Measurements from ENCODE around the gene VPS13D. TPM values are rescaled to one million over a fixed set of nuclear protein-coding genes. Genes with fewer than 3 reads are reported as not detected.

The VPS13D gene
- total RNA-seq, 1 donor = 52.4 TPM

GRCh38 chr1:12244585-12244984 is 14.8 kb downstream of the VPS13D start:
- Histone ChIP-seq H3K4me1 (ENCODE audit: insufficient read depth, low read length) (no peaks in the 10 kb centered on the region), H3K4me3 (ENCODE audit: low read length) (no peak overlapping the region), H3K9me3 (ENCODE audit: low read depth, low read length) (no peaks in the 10 kb centered on the region), H3K27me3 (ENCODE audit: insufficient read depth, low read length) (no peaks in the 10 kb centered on the region)

GRCh38 chr1:12245116-12245515 is 15.3 kb downstream of the VPS13D start:
- H3K4me3 ChIP-seq (ENCODE audit: low read length) = no peak overlapping the region
- no peaks in the 10 kb centered on the region for H3K4me1 ChIP-seq (ENCODE audit: insufficient read depth, low read length)
- no peaks in the 10 kb centered on the region for H3K9me3 ChIP-seq (ENCODE audit: low read depth, low read length)
- no peaks in the 10 kb centered on the region for H3K27me3 ChIP-seq (ENCODE audit: insufficient read depth, low read length)

GRCh38 chr1:12245733-12246132 is 15.9 kb downstream of the VPS13D start:
- Histone ChIP-seq H3K4me1 (ENCODE audit: insufficient read depth, low read length) (no peaks in the 10 kb centered on the region), H3K27me3 (ENCODE audit: insufficient read depth, low read length) (no peaks in the 10 kb centered on the region), H3K9me3 (ENCODE audit: low read depth, low read length) (no peaks in the 10 kb centered on the region), H3K4me3 (ENCODE audit: low read length) (no peak overlapping the region)

GRCh38 chr1:12246584-12246983 is 16.8 kb downstream of the VPS13D start:
- H3K27me3 ChIP-seq (ENCODE audit: insufficient read depth, low read length) = no peaks in the 10 kb centered on the region
- H3K9me3 ChIP-seq (ENCODE audit: low read depth, low read length) = no peaks in the 10 kb centered on the region
- H3K4me3 ChIP-seq (ENCODE audit: low read length) = no peak overlapping the region
- no peaks in the 10 kb centered on the region for H3K4me1 ChIP-seq (ENCODE audit: insufficient read depth, low read length)

- no peak overlapping the region for H3K4me3 ChIP-seq (ENCODE audit: low read length)
- no peaks in the 10 kb centered on the region for H3K27me3 ChIP-seq (ENCODE audit: insufficient read depth, low read length)
- H3K9me3 ChIP-seq (ENCODE audit: low read depth, low read length) = no peaks in the 10 kb centered on the region
- H3K4me1 ChIP-seq (ENCODE audit: insufficient read depth, low read length) = no peaks in the 10 kb centered on the region
Observed at GRCh38 chr1:12249181-12249580, 19.4 kb downstream of the VPS13D start.

- H3K27me3 ChIP-seq (ENCODE audit: insufficient read depth, low read length) = no peaks in the 10 kb centered on the region
- H3K9me3 ChIP-seq (ENCODE audit: low read depth, low read length) = no peaks in the 10 kb centered on the region
- H3K4me3 ChIP-seq (ENCODE audit: low read length) = no peak overlapping the region
- H3K4me1 ChIP-seq (ENCODE audit: insufficient read depth, low read length) = no peaks in the 10 kb centered on the region
Observed at GRCh38 chr1:12249748-12250147, 19.9 kb downstream of the VPS13D start.

- no peaks in the 10 kb centered on the region for H3K9me3 ChIP-seq (ENCODE audit: low read depth, low read length)
- no peaks in the 10 kb centered on the region for H3K27me3 ChIP-seq (ENCODE audit: insufficient read depth, low read length)
- H3K4me3 ChIP-seq (ENCODE audit: low read length) = no peak overlapping the region
- H3K4me1 ChIP-seq (ENCODE audit: insufficient read depth, low read length) = no peaks in the 10 kb centered on the region
Observed at GRCh38 chr1:12251442-12251841, 21.6 kb downstream of the VPS13D start.

- Histone ChIP-seq H3K27me3 (ENCODE audit: insufficient read depth, low read length) (no peaks in the 10 kb centered on the region), H3K4me3 (ENCODE audit: low read length) (no peak overlapping the region), H3K4me1 (ENCODE audit: insufficient read depth, low read length) (no peaks in the 10 kb centered on the region), H3K9me3 (ENCODE audit: low read depth, low read length) (no peaks in the 10 kb centered on the region)
Observed at GRCh38 chr1:12255913-12256312, 26.1 kb downstream of the VPS13D start.

GRCh38 chr1:12258272-12258671 is 28.4 kb downstream of the VPS13D start:
- H3K4me3 ChIP-seq (ENCODE audit: low read length) = no peak overlapping the region
- H3K4me1 ChIP-seq (ENCODE audit: insufficient read depth, low read length) = no peaks in the 10 kb centered on the region
- H3K27me3 ChIP-seq (ENCODE audit: insufficient read depth, low read length) = no peaks in the 10 kb centered on the region
- H3K9me3 ChIP-seq (ENCODE audit: low read depth, low read length) = no peaks in the 10 kb centered on the region

GRCh38 chr1:12269351-12269750 is 39.5 kb downstream of the VPS13D start:
- Histone ChIP-seq H3K4me1 (ENCODE audit: insufficient read depth, low read length) (no peaks in the 10 kb centered on the region), H3K9me3 (ENCODE audit: low read depth, low read length) (no peaks in the 10 kb centered on the region), H3K27me3 (ENCODE audit: insufficient read depth, low read length) (no peaks in the 10 kb centered on the region), H3K4me3 (ENCODE audit: low read length) (no peak overlapping the region)

GRCh38 chr1:12271033-12271432 is 41.2 kb downstream of the VPS13D start:
- Histone ChIP-seq H3K4me3 (ENCODE audit: low read length) (no peak overlapping the region), H3K9me3 (ENCODE audit: low read depth, low read length) (no peaks in the 10 kb centered on the region), H3K4me1 (ENCODE audit: insufficient read depth, low read length) (no peaks in the 10 kb centered on the region), H3K27me3 (ENCODE audit: insufficient read depth, low read length) (no peaks in the 10 kb centered on the region)

GRCh38 chr1:12272770-12273169 is 42.9 kb downstream of the VPS13D start:
- no peaks in the 10 kb centered on the region for H3K27me3 ChIP-seq (ENCODE audit: insufficient read depth, low read length)
- H3K4me1 ChIP-seq (ENCODE audit: insufficient read depth, low read length) = no peaks in the 10 kb centered on the region
- H3K4me3 ChIP-seq (ENCODE audit: low read length) = no peak overlapping the region
- H3K9me3 ChIP-seq (ENCODE audit: low read depth, low read length) = no peaks in the 10 kb centered on the region

- H3K4me1 ChIP-seq (ENCODE audit: insufficient read depth, low read length) = no peaks in the 10 kb centered on the region
- no peak overlapping the region for H3K4me3 ChIP-seq (ENCODE audit: low read length)
- no peaks in the 10 kb centered on the region for H3K27me3 ChIP-seq (ENCODE audit: insufficient read depth, low read length)
- H3K9me3 ChIP-seq (ENCODE audit: low read depth, low read length) = no peaks in the 10 kb centered on the region
Observed at GRCh38 chr1:12275370-12275769, 45.5 kb downstream of the VPS13D start.

GRCh38 chr1:12276225-12276624 is 46.4 kb downstream of the VPS13D start:
- Histone ChIP-seq H3K9me3 (ENCODE audit: low read depth, low read length) (no peaks in the 10 kb centered on the region), H3K4me1 (ENCODE audit: insufficient read depth, low read length) (no peaks in the 10 kb centered on the region), H3K4me3 (ENCODE audit: low read length) (no peak overlapping the region), H3K27me3 (ENCODE audit: insufficient read depth, low read length) (no peaks in the 10 kb centered on the region)

GRCh38 chr1:12279003-12279402 is 49.2 kb downstream of the VPS13D start:
- Histone ChIP-seq H3K4me1 (ENCODE audit: insufficient read depth, low read length) (no peaks in the 10 kb centered on the region), H3K4me3 (ENCODE audit: low read length) (no peak overlapping the region), H3K9me3 (ENCODE audit: low read depth, low read length) (no peaks in the 10 kb centered on the region)

GRCh38 chr1:12279728-12280464 is 50.1 kb downstream of the VPS13D start:
- Histone ChIP-seq H3K4me1 (ENCODE audit: insufficient read depth, low read length) (no peaks in the 10 kb centered on the region), H3K9me3 (ENCODE audit: low read depth, low read length) (no peaks in the 10 kb centered on the region), H3K4me3 (ENCODE audit: low read length) (no peak overlapping the region), H3K27me3 (ENCODE audit: insufficient read depth, low read length) (no peaks in the 10 kb centered on the region)

More at GRCh38 chr1:12279003-12279402, 49.2 kb downstream of the VPS13D start:
- H3K27me3 ChIP-seq (ENCODE audit: insufficient read depth, low read length) = no peaks in the 10 kb centered on the region

Measured in mononuclear cell (primary cell).